AG09309 (cell line): Measurements from ENCODE around the gene CDKN2B-AS1.

Experiments used
- DNase-seq: peaks from one replicate; pipeline ENCODE4 v3.0.0-alpha.2; 2010; ENCODE audit warnings: low read depth
- H3K4me3 ChIP-seq: 2 replicates; pipeline ENCODE4 v1.5.1; 2011; ENCODE audit warnings: mild to moderate bottlenecking, low read depth, low read length, moderate library complexity; ENCODE audit not compliant: control insufficient read depth
- CTCF ChIP-seq: IDR thresholded peaks from 2 replicates; pipeline ENCODE4 v1.5.1; 2011; ENCODE audit warnings: mild to moderate bottlenecking, low read depth, low read length, inconsistent platforms; ENCODE audit not compliant: insufficient read depth, control insufficient read depth; ENCODE audit errors: missing control alignments

CDKN2B-AS1 gene

GRCh38 chr9:21969951-21970799 is 24.4 kb upstream of the CDKN2B-AS1 start:
- no peak for TF ChIP-seq CTCF
- no peak overlapping the region for H3K4me3 ChIP-seq
- no peak for DNase-seq

- DNase-seq = no peak
- no peak for TF ChIP-seq CTCF
- H3K4me3 ChIP-seq = no peak overlapping the region
Measured at GRCh38 chr9:21970800-21971640, 23.6 kb upstream of the CDKN2B-AS1 start.

- DNase-seq = no peak
- TF ChIP-seq CTCF = no peak
- H3K4me3 ChIP-seq = no peak overlapping the region
Measured at GRCh38 chr9:21972361-21972760, 22.2 kb upstream of the CDKN2B-AS1 start.

GRCh38 chr9:21974343-21974721 is 20.3 kb upstream of the CDKN2B-AS1 start:
- DNase-seq = no peak
- peak overlapping the region; percentile 88 for H3K4me3 ChIP-seq
- TF ChIP-seq CTCF = no peak

- TF ChIP-seq CTCF = no peak
- DNase-seq = no peak
- H3K4me3 ChIP-seq = peak overlapping the region; percentile 88
Measured at GRCh38 chr9:21974722-21975409, 19.7 kb upstream of the CDKN2B-AS1 start.

- DNase-seq = no peak
- no peak for TF ChIP-seq CTCF
- H3K4me3 ChIP-seq = no peak overlapping the region
Measured at GRCh38 chr9:21976334-21976875, 18.2 kb upstream of the CDKN2B-AS1 start.
